BJ (cell line): ENCODE data around the gene KCTD3. TPM values are rescaled to one million over a fixed set of nuclear protein-coding genes. Genes with fewer than 3 reads are reported as not detected.

ENCODE experiments used
- CTCF ChIA-PET: fragments of 350-600 bp; formaldehyde crosslinking; extraction: SDS; loops from one replicate; lab custom pipeline; 2021; ENCODE audit warnings: antibody characterized with exemption, inconsistent platforms; lab: Yijun Ruan, JAX
- POLR2A ChIA-PET: fragments of 300-600 bp; sonication (Branson Sonifier 250); formaldehyde crosslinking; extraction: SDS; loops from one replicate; lab custom pipeline; 2021; ENCODE audit warnings: antibody characterized with exemption; lab: Charles Lee
- DNase-seq: peaks from one replicate; pipeline ENCODE4 v3.0.0-alpha.2; 2011; ENCODE audit warnings: low read depth
- H3K27me3 ChIP-seq: 2 replicates; pipeline ENCODE4 v1.6.0; 2011; ENCODE audit warnings: low read length; ENCODE audit not compliant: control insufficient read depth, insufficient read depth
- H3K36me3 ChIP-seq: 2 replicates; pipeline ENCODE4 v1.5.1; 2011; ENCODE audit warnings: low read length; ENCODE audit not compliant: control insufficient read depth, insufficient read depth
- H3K4me3 ChIP-seq: 2 replicates; pipeline ENCODE4 v1.5.1; 2011; ENCODE audit warnings: low read depth, mild to moderate bottlenecking, control low read depth, low read length
- CTCF ChIP-seq: IDR thresholded peaks from 2 replicates; pipeline ENCODE4 v1.5.1; 2011; ENCODE audit warnings: low read depth, mild to moderate bottlenecking, control low read depth, inconsistent platforms, low read length, moderate library complexity; ENCODE audit not compliant: insufficient read depth
- polyA plus RNA-seq: library from polyadenylated mRNA; depleted of rRNA; stranded (reverse); fragments of >200 nt; gene quantifications from 2 replicates; pipeline ENCODE4 v1.2.3, GENCODE V29; 2011

Gene KCTD3
- polyA plus RNA-seq, 1 experiment: 31.7 TPM

GRCh38 chr1:215623162-215623561 is 56.1 kb downstream of the KCTD3 start:
- CTCF ChIA-PET: interaction anchor here (1.7 kb wide), 1 partner anchor 11 kb away, joined by 5 read pairs; no protein-coding TSS in a partner anchor
- Histone ChIP-seq H3K4me3 (no peak overlapping the region), H3K27me3 (no peaks in the 10 kb centered on the region), H3K36me3 (no peaks in the 10 kb centered on the region)
- DNase-seq: peak; percentile 9
- POLR2A ChIA-PET: no interaction called here
- TF ChIP-seq CTCF: no peak

DNA sequence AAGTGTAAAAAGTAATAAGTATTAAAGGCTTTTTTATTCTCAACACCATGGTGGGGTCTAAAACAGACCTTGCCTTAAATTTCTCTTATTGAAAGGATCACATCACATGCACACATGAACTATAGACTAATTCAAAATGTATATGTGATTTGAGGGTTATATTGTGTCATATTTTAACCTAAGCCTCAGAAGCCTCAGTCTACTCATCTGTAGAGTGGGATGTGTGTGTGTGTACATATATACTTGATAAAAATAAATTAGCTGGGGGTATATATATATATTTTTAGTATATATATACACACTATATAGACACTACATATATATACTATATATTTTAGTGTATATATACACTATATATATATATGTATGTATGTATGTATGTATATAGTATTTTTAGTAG is 58.8 kb downstream of the KCTD3 start:
- TF ChIP-seq CTCF: no peak
- H3K4me3 ChIP-seq: no peak overlapping the region
- DNase-seq: no peak
- no peaks in the 10 kb centered on the region for H3K27me3 ChIP-seq
- CTCF ChIA-PET: no interaction called here
- H3K36me3 ChIP-seq: no peaks in the 10 kb centered on the region
- POLR2A ChIA-PET: no interaction called here

DNA sequence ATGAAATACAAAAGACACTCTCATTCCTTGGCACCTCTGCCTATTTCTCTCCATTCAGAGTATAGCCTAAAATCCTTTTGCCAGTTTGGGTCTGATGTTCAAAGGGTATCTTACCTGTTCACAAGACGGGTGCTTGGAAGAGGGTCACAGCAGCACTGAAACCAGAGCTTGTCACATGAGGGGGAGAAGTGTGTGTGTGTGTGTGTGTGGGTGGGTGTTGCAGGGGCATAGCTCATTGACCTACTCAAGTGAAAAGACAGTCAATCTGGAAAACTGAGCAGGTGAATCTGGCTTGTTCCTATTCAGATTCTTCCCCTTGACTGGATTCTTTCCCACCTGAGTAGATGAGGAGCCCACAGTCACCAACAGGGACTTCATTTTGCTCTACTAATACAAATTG is 63.9 kb downstream of the KCTD3 start:
- no peak for TF ChIP-seq CTCF
- ChIA-PET POLR2A (no interaction called here), CTCF (no interaction called here)
- no peaks in the 10 kb centered on the region for H3K27me3 ChIP-seq
- DNase-seq: no peak
- H3K36me3 ChIP-seq: no peaks in the 10 kb centered on the region
- H3K4me3 ChIP-seq: no peak overlapping the region

- no peak for DNase-seq
- ChIA-PET CTCF (no interaction called here), POLR2A (no interaction called here)
- H3K27me3 ChIP-seq: no peaks in the 10 kb centered on the region
- no peak for TF ChIP-seq CTCF
- H3K36me3 ChIP-seq: no peaks in the 10 kb centered on the region
- no peak overlapping the region for H3K4me3 ChIP-seq
Observed at GRCh38 chr1:215631489-215631888, 64.4 kb downstream of the KCTD3 start.

DNA sequence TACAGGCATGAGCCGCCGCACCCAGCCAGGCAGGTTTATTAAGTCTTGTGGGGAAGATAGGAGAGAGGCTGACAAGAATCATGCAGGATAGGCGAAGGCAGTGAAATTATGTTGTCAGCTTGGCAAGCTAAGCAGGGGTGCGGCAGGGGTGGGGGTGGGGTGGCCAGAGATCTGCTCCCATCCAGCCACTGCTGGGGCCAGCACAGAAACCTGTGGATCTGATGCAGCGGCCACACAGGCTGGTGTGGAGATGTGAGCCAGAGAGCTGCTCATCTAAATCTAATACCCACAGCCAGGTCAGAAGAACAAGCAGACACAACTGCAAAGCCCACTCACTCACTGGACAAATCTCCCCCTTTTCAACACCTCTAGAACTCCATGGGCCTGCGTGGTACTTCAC is 68.7 kb downstream of the KCTD3 start:
- ChIA-PET CTCF (no interaction called here), POLR2A (no interaction called here)
- DNase-seq: no peak
- no peak for TF ChIP-seq CTCF
- H3K4me3 ChIP-seq: no peak overlapping the region
- no peaks in the 10 kb centered on the region; the same call in 1 of the 2 replicates for H3K27me3 ChIP-seq
- H3K36me3 ChIP-seq: no peaks in the 10 kb centered on the region
